NCI-H446 treated with DMSO at 0.1 percent for 48 hours (cell line): ENCODE data around the gene PLCL2.

Experiments
- DNase-seq: peaks from one replicate; lab custom pipeline; 2025; lab: John Stamatoyannopoulos, UW

Gene PLCL2

DNA sequence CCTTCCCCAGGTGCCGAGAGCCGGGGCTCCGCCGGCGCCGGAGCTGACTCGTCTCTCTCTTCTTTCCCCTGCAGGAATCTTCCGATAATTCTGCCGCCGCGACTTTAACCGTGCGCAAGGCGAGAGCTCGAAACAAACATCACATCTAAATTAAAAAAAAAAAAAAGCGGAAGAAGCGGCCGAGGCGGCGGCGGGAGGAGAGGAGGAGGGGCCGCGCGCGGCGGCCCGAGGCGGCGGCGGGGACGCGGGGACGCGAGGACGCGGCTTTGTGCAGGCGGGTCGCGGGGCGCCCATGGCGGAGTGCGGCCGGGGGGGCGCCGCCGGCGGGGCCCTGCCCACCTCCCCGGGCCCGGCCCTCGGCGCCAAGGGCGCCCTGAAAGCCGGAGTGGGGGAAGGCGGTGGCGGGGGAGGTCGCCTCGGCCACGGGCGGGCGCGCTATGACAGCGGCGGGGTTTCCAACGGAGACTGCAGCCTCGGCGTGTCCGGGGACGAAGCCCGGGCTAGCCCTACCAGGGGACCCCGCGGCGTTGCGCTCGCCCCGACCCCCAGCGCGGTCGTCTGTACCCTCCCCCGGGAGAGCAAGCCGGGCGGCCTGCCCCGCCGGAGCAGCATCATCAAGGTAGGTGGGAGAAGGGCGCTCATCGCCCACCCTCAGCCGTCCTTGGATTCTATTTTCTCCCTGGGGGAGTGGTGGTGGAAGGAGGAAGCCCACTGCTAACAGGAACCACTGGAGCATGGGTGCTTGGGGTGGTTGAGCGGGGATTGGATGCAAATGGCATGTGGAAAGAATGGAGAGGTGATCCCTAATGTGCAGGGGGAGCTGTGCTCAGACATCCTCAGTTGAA lies at the start of gene PLCL2:
Gene PLCL2, plus strand, starts transcription at position 208 of the 845 bp plus-strand sequence. Its CDS starts 85 bp downstream, at position 293.
- DNase-seq: no peak

DNA sequence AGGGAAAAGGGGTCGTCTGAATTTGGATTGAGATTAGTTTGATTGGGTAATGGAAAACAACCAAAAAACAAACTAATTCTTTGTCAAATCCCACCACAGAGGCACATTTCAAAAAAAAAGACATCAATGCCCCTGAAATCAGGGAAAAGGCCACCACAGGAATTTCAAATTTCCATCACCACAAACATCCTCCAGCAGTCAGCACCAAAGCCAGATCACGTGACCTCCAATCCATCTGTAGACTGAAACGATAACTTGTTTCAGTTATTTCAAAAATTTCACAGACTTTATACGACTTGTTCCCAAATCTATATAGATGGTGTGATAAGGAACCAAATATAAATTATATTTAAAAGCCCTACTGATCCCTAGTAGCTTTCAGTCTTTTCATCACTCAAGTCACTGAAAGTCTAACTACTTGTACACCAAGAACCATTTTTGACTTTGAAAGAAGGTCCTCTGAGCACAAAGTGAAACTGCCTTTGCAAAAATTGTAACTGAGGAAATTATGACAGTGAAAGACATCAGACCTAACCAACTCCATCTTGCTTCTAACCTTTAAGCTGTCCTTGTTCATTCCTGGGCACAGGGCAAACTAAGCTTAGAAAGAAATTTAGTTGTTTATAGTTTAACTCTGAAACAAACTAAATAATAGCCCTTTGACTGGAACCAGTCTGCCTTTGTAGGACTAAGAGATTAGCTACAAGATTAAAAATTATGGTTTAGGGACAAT lies 48.1 kb upstream of the PLCL2 start:
- no peak for DNase-seq

DNA sequence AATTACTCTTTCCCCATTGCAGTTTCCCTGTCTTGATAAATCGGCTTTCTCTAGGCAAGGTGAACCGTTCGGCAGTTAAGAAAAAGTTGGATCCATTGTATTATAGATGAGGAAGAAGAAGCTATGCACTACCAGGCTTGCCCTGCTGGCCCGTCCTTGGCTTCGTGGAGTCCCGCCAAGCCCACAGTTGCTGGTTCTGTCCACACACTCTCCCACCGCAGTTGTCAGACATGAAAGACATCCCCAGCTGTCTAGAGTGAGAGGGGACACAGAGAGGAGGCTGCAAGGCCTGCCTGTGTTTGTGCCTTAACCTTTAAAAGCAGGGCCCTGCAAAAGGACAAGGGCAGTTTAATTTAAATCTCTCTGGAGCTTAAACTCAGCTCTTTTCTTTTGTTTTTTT lies 47.2 kb upstream of the PLCL2 start:
- no peak for DNase-seq

DNA sequence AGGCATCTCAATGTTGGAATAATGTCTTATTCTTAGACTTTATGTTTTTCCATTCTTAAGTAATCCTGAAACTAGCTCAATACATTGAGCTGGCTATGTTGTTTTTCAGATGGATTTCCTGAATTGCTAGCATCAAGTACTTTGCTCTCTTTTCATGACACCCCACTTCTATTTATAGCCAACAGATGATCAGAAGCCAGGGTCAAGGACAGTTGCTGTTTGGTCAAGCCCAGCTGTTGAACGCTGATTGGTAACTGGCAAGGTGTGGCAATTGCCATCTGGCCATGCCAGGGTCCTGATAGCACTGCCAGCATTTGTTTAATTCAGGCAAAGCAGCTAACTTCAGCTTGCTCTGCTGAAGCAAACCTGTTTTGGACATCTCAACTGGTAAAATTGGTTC lies 46.2 kb upstream of the PLCL2 start:
- no peak for DNase-seq

DNA sequence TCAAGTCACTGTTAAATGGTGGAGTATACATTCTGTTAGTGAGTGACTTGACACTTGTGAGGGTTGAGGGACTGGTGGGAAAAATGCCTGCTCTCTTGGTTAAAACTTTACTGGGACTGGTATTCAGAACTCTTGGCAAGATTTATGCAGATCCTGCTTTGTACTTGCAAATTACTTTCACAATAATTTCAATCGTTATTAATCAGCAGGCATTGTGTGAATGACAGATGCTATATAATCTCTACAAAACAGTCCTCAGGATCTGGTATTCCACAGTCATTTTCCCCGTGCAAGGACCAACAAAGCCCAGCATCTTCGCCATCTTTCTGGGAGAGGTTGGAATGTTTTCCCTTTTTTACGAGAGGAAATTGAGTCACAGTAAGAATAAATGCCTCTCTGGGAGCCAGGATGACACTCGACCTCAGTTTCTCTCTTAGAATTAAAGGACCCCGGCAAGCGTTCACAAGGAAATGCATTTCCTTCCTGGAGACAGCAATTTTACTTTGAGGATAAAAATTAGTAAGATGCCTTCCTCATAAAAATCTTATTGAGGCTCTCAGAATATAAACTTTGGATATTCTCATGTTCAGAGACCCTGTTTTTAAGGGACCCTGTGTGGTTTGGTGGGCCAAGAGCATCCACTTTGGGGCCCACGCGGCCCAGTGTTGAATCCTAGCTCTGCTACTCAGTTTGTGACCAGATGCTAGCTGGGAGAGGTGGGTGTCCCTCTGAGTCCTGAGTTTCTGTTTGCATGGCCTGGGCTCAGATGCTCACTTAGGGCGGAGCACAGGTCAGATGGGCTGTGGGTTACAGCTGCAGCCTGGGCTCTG lies 45.3 kb upstream of the PLCL2 start:
- DNase-seq: no peak

DNA sequence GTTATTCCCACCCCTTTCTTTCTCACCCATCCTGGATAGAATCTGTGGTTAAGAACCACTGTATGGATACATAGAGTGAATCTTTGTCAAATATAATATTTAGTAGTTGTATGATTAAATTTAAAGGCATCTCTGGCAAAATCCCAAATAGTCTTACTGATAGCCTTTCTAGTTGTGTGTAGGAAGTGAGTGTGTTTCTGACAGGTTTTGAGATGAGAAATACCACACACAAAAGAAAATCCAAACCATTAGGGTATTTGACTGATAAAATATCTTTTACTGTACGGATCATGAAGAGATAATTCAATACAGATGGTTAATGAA lies 44.7 kb upstream of the PLCL2 start:
- no peak for DNase-seq

DNA sequence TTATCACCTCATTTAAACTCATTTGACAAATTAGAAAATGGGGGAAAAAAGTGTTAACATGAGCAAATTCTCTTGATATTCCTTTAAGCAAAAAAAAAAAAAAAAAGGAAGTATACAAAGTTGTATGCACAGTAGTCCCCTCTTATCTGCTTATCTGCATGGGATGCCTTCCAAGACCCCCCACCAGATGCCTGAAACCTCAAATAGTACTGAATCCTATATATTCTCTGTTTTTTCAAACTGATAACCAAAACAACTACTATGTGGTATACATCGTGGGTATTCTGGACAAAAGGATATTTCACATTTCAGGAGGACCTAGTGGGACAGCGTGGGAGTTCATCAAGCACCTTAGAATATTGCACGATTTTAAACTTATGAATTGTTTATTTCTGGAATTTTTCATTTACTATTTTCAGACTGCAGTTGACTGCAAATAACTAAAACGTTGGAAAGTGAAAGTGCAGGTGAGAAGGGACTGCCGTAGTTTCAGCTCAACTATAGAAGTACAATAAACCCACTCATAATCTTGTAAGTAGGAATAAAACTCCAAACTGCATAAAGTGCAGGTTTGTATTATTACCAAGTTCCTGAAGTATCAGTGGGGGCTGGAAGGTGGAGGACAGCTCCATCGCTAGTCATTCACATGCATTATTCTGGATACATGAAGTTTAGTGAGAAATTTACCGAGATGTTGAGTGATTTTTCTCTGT lies 43.6 kb upstream of the PLCL2 start:
- DNase-seq: no peak

DNA sequence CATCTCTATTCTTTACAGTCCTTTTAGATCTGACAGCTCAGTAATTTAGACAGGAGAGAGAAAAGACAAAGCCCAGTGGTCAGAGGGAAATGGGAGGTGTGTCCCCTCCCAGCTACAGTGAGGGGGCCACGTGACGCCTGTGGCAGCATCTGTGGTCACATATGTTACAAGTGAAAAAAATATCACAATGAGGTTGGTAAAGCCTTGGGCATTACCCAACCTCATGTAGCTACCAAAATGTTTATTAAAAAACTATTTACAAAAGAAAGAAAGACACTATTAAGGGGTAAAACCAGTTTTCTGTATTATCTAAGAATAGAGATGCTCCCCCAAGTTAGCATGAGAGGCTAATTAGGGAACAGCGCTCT lies 42.9 kb upstream of the PLCL2 start:
- no peak for DNase-seq

DNA sequence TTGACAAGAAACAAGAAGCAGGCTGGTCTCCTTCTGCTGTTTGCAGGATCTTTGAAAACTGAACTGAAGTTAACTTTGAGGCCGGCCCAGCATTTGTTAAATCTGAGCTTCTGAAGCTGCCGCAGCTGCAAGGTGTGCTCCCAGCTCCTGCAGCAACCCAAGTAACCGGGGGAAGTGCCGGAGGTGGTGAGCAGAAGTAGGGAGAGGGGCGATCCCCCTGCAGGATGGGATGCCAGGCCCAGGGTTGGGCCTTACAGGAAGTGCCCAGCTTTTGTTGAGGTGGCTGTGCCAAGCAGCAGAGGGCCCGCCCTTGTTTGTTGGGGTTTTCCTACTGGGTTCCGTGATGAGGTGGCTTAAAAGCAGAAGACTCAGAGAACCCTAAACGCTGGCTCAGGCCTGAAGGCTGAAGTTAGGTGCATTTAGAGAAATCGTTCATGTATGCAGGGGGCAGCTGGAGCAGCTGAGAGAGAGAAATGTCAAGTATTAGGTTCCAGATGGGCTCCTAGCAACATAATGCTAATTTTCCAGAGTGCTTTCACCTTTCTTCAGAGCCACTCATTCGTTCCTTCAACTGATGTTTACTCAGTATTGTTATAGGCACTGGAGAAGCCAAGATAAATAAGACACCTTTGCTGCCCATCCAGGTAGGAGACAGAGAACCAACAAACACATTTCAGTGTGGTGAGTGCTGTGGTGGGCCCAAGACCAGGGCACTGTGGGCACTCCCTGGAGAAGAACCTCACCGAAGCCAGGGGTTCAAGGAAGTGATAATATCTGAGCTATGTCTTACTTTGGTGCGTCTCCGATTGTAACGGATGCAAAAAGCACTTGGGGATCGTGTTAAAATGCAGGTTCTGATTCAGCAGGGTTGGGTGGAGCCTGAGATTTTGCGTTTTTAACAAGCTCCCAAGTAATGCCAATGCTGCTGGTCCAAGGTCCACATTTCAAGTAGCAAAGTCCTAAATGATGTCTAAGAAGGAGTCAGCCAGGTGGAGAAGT lies 42.2 kb upstream of the PLCL2 start:
- peak; percentile 20 for DNase-seq

DNA sequence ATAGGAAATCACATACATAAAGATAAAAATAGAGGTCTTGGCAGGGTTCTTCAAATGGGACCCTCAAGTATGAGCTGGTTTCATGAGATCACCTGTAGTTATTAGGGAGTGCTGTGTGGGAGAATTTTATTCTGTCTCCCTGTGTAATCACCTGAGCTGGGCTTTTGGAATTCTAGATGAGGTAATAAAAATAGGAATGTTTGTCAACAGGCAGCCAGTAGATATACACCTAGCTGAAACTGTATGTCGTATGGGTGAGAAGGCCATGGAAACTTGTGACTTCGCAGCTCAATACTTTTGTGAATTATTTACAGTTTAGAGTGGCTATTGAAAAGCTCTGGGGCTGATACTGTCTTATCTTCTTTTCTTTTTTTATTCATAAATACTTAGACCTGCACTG lies 40.5 kb upstream of the PLCL2 start:
- no peak for DNase-seq

DNA sequence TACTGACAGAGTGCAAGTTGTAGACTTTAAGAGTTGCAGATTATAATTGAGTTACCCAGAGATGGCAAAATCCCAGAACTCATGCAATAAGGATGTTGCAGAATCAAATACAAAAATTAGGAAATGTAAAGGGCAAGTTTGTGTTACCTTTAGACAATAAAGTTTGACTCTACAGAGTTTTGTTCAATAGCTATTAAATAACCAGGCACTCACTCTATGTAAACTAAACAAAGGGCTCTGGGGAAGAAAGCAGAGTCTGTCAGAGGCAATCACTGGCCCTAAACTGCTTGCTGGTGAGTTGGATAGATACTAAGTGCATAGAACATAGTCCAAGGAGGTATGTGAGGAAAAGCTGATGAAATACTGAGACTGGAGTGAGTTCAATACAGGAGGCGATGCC lies 40.0 kb upstream of the PLCL2 start:
- DNase-seq: no peak

DNA sequence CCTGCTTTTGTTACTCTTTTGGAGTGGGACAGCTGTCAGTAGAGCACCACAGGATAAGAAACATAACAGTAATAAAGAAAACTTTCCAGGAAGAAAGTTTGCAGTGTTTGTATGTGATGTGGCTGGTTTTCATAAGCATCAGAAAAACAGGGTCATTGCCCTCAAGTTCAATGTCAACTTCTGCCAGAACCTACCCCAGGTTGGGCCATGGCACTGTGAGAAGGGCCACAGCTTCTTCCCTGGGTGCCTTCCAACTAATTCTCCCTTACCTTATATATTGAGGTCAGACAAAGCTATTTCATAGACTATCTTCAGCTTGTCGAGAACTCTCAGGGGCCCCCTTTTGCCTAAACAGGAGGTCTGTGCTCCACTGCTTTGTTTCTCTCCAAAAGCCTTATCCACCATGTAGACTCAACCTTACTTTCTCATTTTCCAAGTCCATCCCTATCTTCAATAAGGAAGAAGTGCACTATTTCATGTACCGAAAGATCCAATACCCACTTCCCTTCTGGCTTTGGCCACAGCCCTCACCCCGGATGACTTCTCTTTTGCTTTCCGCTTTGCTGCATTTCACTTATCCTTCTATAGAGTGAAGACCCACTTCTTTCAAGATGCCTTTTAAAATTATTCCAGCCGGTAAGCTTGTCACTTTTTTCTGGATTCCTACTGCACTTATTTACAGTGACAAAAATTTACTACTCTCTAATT lies 38.2 kb upstream of the PLCL2 start:
- DNase-seq: no peak

DNA sequence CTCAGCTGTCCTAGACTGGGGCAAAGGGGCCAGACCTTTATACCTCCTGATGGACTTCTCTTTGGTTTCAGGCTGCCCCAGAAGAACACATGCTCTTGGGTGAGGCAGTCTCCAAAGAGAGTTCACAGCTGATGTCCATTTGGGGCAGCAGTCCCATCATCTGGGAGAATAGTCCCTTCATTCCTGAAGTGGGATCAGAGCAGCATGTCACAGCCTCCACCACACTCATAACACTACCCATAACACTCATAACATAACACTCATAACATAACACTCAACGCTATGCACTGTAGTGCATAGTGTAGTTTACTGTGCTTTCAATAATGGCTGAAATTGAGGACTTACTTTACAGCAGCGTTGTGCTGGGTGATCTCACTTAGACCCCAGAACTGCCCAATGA lies 36.7 kb upstream of the PLCL2 start:
- DNase-seq: no peak

DNA sequence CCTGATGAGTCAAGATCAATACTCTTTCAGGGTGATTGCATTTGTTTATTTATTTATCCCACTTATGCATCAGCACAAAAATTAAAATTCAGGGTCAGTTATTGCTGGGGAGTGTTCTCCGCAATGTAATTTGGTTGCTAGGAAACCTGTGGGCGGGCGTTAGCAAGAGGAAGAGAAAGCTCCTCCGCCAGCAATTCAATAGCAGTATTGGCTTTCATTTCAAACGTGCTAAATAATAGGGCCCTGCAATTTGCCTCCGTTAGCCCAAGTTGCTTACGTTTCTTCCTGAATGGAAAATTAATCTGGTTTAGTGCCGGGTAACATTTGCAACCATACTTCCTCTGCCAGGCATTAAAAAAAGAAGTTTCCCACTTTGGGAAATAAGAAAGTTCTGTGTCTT lies 35.5 kb upstream of the PLCL2 start:
- no peak for DNase-seq

DNA sequence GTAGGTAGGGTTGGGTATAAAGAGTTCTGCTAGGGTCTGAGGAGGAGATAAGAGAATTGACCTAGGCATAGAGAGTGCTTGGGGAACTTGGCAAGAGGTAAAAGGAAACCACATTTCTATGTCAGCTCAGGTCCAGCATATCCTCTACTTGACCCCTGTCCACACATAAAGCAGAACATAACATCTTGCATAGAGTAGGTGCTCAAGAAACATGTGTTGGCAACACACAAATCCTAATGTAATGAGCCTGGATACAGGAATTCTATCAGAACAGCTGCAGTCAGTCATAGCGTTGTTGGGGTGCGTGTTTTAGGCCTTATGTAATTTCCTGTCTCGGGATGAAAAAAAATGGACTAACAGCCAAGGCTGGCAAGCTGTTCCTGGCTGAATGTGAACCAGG lies 35.0 kb upstream of the PLCL2 start:
- DNase-seq: no peak

DNA sequence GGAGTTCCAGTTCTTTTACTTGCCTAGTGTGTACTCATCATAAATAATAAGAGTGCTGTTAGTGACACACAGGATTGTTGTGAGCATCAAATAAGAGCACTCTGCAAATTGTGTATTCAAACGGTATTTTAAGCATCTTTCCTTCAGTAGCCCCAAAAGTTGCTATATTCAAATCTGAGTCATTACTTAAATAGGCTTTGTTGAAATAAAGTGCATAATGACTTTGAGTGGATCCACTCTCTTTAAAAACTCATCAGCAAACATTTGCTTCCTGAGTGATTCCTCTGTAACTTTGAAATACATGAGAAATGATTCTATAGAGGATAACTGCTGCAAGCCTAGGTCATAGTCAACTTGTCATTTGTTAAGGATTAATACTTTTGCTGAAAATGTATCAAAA lies 29.3 kb upstream of the PLCL2 start:
- no peak for DNase-seq

DNA sequence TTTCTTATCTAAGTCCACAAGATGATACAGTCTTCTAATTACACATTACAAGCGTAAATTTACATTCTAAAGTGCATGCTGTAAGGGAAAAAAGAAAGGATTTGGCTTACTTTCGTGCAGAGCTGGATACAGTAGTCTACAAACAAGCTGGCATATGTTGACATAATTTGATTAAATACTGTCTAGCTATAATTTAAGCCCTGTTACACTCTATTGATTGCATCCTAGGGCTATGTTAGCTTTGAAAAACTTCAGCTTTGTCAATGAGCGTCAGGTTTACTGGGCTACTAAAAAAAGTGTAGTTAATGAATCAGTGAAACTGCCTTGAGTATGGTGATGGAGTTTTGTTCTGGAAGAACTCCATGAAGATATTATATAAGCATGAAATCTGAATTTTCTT lies 24.5 kb upstream of the PLCL2 start:
- peak; percentile 11 for DNase-seq

DNA sequence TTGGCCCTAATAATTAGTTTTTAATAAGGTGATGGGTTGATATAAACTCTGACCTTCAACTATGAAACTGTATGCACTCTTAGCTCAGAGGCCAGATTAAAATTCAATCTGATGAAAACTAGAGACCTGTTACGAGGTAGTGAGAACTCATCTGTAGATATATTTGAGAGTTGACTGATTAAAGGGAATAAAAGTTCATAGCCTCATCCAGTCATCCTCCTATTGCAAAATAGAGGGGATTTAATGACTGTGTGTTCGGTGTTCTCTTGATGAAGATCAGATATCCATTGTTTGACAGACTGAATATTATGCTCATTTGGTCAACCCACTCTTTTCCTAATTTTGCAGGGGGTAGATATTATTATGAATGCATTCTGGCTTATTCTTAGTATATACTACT lies 23.3 kb upstream of the PLCL2 start:
- DNase-seq: no peak

DNA sequence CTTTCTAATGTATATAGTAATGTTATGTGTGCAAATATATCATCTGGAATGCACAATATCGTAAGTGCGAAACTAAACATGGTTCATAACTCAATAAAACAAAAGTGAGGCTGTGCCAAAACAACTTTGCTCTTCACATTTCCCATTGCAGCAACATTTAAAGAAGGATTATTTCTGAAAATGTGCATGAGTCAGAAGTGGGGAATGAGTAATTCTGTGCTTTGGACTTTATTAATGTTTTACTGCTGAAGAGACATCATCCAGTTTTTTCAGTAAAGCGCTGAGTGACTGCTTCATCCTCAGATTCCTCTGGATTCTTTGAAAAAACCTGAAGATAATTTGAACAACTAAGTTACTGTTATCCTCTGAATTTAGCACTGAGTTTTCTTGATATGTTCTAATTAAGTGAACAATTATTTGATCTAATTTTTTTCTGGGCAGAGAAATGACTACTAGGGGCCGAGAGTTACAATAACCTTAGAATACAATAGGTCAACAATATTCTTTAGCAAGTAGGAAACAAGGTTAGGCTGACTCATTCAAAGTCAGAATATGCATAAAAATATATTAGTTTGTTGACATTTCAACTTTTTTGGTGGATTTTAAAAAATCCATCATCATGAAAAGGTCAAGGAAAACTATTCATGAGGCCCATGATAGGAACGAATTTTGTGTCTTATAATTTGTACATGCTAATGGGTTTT lies 20.0 kb upstream of the PLCL2 start:
- no peak for DNase-seq

DNA sequence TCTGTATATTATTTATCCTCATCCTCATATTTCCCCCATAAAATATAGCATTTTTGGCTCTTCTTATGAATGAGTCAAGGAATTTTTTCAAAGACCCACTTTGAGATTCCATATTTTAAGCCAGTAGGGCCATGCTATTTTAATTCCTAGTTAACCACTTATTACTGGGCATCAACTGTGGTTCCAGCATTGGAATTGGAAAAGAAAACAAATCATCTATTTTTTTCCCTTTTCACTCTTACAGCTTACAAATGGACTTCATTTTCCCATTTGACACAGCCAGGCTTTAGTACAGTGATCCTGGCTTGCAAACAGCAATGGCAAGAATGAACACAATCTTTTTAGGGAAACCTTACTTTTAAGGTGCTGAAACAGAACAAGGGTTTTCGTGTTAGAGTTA lies 19.4 kb upstream of the PLCL2 start:
- DNase-seq: no peak
